OCI-LY7 (cell line): ENCODE results near the gene PRDM2.

Experiments
- EZH2phosphoT487 ChIP-seq: fragments of 200-600 bp; sonication (generic); IDR thresholded peaks from 2 replicates; pipeline ENCODE4 v1.6.1; 2018; ENCODE audit warnings: low read depth, borderline replicate concordance, mild to moderate bottlenecking, mixed run types, antibody characterized with exemption, low read length, moderate library complexity, mixed read lengths
- TF ChIP-seq, protein P1 (sequence below): fragments of 200-600 bp; sonication (generic); conservative IDR thresholded peaks from 2 replicates; pipeline ENCODE4 v1.5.1; 2014; ENCODE audit warnings: mild to moderate bottlenecking, antibody characterized with exemption, low read length, moderate library complexity, mixed read lengths

DNA sequence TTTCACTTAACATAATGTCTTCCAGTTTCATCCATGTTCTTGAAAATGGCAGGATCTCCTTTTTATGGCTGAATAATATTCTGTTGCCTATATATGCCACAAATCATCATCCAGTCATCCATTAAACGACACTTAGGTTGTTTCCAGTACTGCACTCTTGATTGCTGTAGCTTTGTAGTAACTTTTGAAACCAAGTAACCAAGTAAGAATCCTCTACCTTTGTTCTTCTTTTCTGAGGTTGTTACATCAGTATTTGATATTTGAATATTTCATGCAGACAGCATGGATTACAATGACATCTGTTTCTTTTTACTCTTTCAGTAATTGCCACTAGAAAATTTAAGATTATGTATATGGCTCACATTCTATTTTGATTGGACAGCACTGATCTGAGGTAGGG is 22.1 kb upstream of the PRDM2 start:
- TF ChIP-seq, protein P1, sequence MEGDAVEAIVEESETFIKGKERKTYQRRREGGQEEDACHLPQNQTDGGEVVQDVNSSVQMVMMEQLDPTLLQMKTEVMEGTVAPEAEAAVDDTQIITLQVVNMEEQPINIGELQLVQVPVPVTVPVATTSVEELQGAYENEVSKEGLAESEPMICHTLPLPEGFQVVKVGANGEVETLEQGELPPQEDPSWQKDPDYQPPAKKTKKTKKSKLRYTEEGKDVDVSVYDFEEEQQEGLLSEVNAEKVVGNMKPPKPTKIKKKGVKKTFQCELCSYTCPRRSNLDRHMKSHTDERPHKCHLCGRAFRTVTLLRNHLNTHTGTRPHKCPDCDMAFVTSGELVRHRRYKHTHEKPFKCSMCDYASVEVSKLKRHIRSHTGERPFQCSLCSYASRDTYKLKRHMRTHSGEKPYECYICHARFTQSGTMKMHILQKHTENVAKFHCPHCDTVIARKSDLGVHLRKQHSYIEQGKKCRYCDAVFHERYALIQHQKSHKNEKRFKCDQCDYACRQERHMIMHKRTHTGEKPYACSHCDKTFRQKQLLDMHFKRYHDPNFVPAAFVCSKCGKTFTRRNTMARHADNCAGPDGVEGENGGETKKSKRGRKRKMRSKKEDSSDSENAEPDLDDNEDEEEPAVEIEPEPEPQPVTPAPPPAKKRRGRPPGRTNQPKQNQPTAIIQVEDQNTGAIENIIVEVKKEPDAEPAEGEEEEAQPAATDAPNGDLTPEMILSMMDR = no peak
- TF ChIP-seq EZH2phosphoT487 = no peak
